Measurements from ENCODE around the gene HUS1.

The HUS1 gene

DNA sequence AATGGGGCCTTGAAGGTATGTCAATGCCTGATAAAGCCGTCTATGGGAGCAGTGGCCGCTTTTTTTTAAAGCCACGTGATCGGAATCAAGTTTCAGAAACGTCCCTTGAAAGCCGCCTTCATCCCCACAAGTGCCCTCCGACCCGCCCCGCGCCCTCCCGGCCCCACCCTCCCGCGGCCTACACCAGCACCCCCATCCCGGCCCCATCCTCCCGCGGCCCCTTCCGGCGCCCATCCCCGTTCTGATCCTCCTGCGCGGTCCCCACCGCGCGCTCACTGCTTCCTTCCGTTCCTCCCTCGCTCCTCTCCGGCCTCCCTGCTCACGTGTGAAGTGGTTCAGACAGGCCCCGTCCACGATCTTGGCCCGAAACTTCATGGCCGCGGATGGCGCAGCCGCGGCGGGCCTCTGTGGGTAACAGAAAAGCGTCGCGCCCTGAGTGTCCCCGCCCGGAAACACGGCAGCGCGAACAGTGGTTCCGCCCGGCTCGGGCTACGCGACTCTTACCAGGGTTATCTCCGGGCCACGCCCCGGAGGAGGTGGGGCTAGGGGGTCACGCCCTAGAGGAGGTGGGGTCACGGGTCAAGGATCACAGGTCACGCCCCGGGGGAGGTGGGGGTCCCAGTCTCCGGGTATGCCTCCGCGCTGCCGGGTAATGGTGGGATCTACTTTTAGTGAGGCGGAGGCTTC is at the start of gene HUS1:
HUS1 (minus strand) TSS at position 471 of the 687 bp plus-strand sequence; CDS start at position 375, 96 bp downstream.
- peak within 1 kb of the TSS; percentile 80 to 89 (median 85) for H3K9ac ChIP-seq
- H3K4me3 ChIP-seq: peak within 1 kb of the TSS; percentile 71 to 86 (median 75)
- no peaks in the 10 kb centered on the region for H4K20me1 ChIP-seq
- peak within 1 kb of the TSS; percentile 77 to 100 (median 94) for H3K4me2 ChIP-seq
- no peaks in the 10 kb centered on the region for H3K27me3 ChIP-seq
- peaks cover 40 to 43% (median 41%) of the 10 kb centered on the region in 11 experiments for H3K36me3 ChIP-seq
- peak within 1 kb of the TSS; percentile 75 to 92 (median 86) for H3K27ac ChIP-seq
- TF ChIP-seq Cebpa-rat (IDR thresholded peaks at IDR 0.05): no peak
- H3K9me3 ChIP-seq (replicated peaks in 1 of 11): no peaks in the 10 kb centered on the region
- peaks cover 11 to 21% (median 14%) of the 10 kb centered on the region in 10 experiments for H3K4me1 ChIP-seq

- TF ChIP-seq Cebpa-rat (IDR thresholded peaks at IDR 0.05): no peak
- no peak within 1 kb of the TSS for H3K4me2 ChIP-seq
- no peaks in the 10 kb centered on the region for H3K27me3 ChIP-seq
- H3K36me3 ChIP-seq: no peaks in the 10 kb centered on the region
- no peaks in the 10 kb centered on the region for H4K20me1 ChIP-seq
- H3K4me3 ChIP-seq: no peak within 1 kb of the TSS
- peaks cover 6 to 16% (median 9%) of the 10 kb centered on the region in 11 experiments; a peak in 17 of 22 replicates for H3K9me3 ChIP-seq (replicated peaks in 1 of 11)
- peaks cover 0 to 7% (median 2%) of the 10 kb centered on the region in 10 experiments; a peak in 6 of 20 replicates for H3K4me1 ChIP-seq
- H3K9ac ChIP-seq: no peak within 1 kb of the TSS
- no peak within 1 kb of the TSS for H3K27ac ChIP-seq
Observed at GRCh38 chr7:48028938-48029337, 49.5 kb upstream of the HUS1 start, which contains the start of gene SUN3. TSS of gene SUN3 (minus strand) at chr7:48029107. CDS start at chr7:48028938, 169 bp downstream.

DNA sequence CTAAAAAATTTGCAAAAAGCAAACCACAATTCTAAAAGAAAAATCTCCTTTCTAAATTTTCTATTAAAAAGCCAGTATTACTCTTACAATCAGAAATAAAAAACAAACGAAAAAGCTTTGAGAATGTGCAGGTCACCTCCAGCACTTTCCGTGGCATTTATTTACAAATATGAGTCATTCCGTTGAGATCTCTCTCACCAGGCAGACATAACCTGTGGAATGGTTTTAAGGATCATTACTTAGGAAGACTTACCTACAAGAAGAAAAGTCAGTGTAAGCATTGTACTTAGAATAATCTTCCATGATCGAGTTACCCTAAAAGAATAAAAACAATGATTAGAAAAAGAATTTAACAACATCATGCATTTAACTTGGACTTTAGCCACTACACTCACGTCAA is 46.2 kb upstream of the HUS1 start:
- no peak for TF ChIP-seq Cebpa-rat (IDR thresholded peaks at IDR 0.05)
- Histone ChIP-seq H3K27me3 (no peaks in the 10 kb centered on the region), H3K4me3 (no peak overlapping the region), H3K4me2 (no peak overlapping the region), H3K9ac (no peak overlapping the region), H3K9me3 (replicated peaks in 1 of 11) (peaks cover 14 to 33% (median 22%) of the 10 kb centered on the region in 11 experiments; a peak in 19 of 22 replicates), H3K27ac (no peak overlapping the region), H3K36me3 (no peaks in the 10 kb centered on the region), H3K4me1 (peaks cover 0 to 7% (median 2%) of the 10 kb centered on the region in 10 experiments; a peak in 6 of 20 replicates), H4K20me1 (no peaks in the 10 kb centered on the region)

DNA sequence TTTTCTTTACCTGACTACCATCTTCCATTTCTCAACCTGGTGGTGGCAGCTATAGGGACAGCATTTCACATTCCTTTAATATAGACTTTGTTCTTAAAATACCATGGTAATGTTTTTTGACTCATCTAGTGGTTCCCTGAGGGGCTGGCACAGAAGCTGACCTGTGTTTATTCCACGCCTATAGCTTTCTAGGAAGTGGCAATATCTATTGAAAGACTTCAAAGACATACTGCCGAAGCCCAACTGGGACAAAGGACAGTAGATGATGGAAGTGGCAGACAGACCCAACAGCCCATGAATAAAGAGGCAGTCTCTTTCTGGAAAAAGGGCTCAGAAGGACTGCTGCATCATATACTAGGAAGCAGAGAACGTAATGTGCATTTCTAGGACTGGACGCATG is 38.3 kb upstream of the HUS1 start:
- Histone ChIP-seq H3K27ac (no peak overlapping the region), H3K4me3 (no peak overlapping the region)
- no peak for TF ChIP-seq Cebpa-rat (IDR thresholded peaks at IDR 0.05)

DNA sequence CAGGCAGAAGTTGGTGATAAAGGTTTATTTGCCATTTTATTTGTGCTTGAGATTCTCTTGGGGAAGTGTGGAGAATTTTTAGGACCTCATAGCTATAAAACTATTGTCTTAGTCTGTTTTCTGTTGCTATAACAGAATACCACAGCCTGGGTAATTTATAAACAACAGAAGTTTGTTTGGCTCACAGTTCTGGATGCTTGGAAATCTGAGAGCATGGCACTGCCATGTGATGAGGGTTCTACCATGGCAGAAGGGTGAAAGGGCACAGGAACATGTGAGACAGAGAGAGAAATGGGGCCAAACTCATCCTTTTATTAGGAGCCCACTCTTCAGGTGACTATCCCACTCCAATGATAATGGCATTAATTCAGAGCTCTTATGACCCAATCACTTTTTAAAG is 37.2 kb upstream of the HUS1 start:
- H3K4me3 ChIP-seq: no peak overlapping the region
- H3K27ac ChIP-seq: no peak overlapping the region
- TF ChIP-seq Cebpa-rat (IDR thresholded peaks at IDR 0.05): no peak
- no peaks in the 10 kb centered on the region for H3K27me3 ChIP-seq
- no peak overlapping the region for H3K4me2 ChIP-seq
- no peak overlapping the region for H3K9ac ChIP-seq
- H3K9me3 ChIP-seq (replicated peaks in 1 of 11): peaks cover 0 to 11% (median 5%) of the 10 kb centered on the region in 11 experiments; a peak in 9 of 22 replicates
- peaks cover 0 to 8% (median 3%) of the 10 kb centered on the region in 10 experiments; a peak in 8 of 20 replicates for H3K4me1 ChIP-seq
- H4K20me1 ChIP-seq: no peaks in the 10 kb centered on the region
- no peaks in the 10 kb centered on the region for H3K36me3 ChIP-seq

More for the DNA sequence above, 38.3 kb upstream of the HUS1 start:
- Histone ChIP-seq H3K4me1 (no peaks in the 10 kb centered on the region), H3K9ac (no peak overlapping the region), H3K36me3 (no peaks in the 10 kb centered on the region), H4K20me1 (no peaks in the 10 kb centered on the region), H3K27me3 (no peaks in the 10 kb centered on the region), H3K4me2 (no peak overlapping the region), H3K9me3 (replicated peaks in 1 of 11) (peaks cover 0 to 17% (median 5%) of the 10 kb centered on the region in 11 experiments; a peak in 14 of 22 replicates)

DNA sequence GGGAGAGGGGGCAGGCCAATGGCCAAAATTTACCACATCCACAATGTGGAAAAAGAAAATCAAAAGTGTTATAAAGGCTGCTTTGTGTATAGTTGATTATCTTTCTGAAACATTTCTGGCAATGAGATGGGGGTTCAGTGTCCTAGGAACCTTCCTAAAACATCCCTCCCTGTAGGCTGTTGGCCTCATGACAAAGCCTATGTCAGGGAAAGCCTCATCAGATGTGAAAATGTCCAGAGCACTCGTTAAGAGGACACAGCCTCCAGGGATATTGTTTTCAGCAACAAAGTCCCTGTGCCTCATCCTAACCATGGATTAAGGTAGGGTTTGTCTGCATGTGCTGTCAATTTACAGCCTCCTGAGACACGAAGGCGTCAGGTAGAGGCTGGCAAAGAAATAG is 32.5 kb upstream of the HUS1 start:
- H3K4me1 ChIP-seq: peaks cover 0 to 18% (median 3%) of the 10 kb centered on the region in 10 experiments; a peak in 8 of 20 replicates
- peak overlapping the region in 4 of 11 experiments; percentile 44 to 73 (median 56); a peak in 8 of 22 replicates for H3K4me2 ChIP-seq
- H3K4me3 ChIP-seq: peak overlapping the region in 2 of 10 experiments; percentile 4 to 14; a peak in 1 of 20 replicates
- H4K20me1 ChIP-seq: no peaks in the 10 kb centered on the region
- no peaks in the 10 kb centered on the region; a peak in 2 of 22 replicates for H3K9me3 ChIP-seq (replicated peaks in 1 of 11)
- H3K36me3 ChIP-seq: no peaks in the 10 kb centered on the region
- no peak overlapping the region for H3K9ac ChIP-seq
- peak overlapping the region in 2 of 11 experiments; percentile 3 to 11; a peak in 1 of 22 replicates for H3K27ac ChIP-seq
- TF ChIP-seq Cebpa-rat (IDR thresholded peaks at IDR 0.05): no peak
- no peaks in the 10 kb centered on the region for H3K27me3 ChIP-seq

- H3K4me1 ChIP-seq: peaks cover 0 to 18% (median 3%) of the 10 kb centered on the region in 10 experiments; a peak in 9 of 20 replicates
- TF ChIP-seq Cebpa-rat (IDR thresholded peaks at IDR 0.05): no peak
- H3K4me2 ChIP-seq: peak overlapping the region in 4 of 11 experiments; percentile 44 to 73 (median 56); a peak in 6 of 22 replicates
- H3K4me3 ChIP-seq: peak overlapping the region in 2 of 10 experiments; percentile 4 to 14; a peak in 1 of 20 replicates
- no peaks in the 10 kb centered on the region for H3K36me3 ChIP-seq
- peak overlapping the region in 2 of 11 experiments; percentile 3 to 34; a peak in 2 of 22 replicates for H3K27ac ChIP-seq
- H4K20me1 ChIP-seq: no peaks in the 10 kb centered on the region
- H3K9me3 ChIP-seq (replicated peaks in 1 of 11): no peaks in the 10 kb centered on the region; a peak in 2 of 22 replicates
- no peak overlapping the region for H3K9ac ChIP-seq
- no peaks in the 10 kb centered on the region for H3K27me3 ChIP-seq
Observed at GRCh38 chr7:48011323-48011722, 31.9 kb upstream of the HUS1 start.

DNA sequence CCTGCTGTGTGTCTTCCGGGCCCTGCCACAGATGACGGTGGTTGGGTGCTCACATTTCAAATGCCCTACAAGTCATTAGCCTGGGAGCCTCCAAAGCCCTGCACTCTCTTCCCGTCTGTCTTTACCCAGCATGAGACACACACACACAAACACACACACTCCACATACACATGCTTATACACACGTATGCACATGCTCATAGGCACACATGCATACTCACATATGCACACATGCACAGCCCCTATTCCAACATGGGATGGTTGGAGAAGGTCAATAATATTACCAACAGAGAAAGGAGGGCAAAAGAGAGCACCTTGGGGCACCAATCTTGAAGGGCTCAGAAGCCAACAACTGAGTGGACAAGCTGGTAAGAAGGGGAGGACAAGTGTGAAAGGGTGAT is 30.5 kb upstream of the HUS1 start:
- H3K9ac ChIP-seq: no peak overlapping the region
- no peaks in the 10 kb centered on the region; a peak in 2 of 22 replicates for H3K9me3 ChIP-seq (replicated peaks in 1 of 11)
- H3K4me1 ChIP-seq: peaks cover 4 to 22% (median 9%) of the 10 kb centered on the region in 10 experiments; a peak in 19 of 20 replicates
- no peak overlapping the region for H3K27ac ChIP-seq
- no peaks in the 10 kb centered on the region for H3K36me3 ChIP-seq
- TF ChIP-seq Cebpa-rat (IDR thresholded peaks at IDR 0.05): no peak
- no peaks in the 10 kb centered on the region for H3K27me3 ChIP-seq
- no peak overlapping the region for H3K4me2 ChIP-seq
- H4K20me1 ChIP-seq: no peaks in the 10 kb centered on the region
- H3K4me3 ChIP-seq: no peak overlapping the region

GRCh38 chr7:48009257-48009656 is 29.8 kb upstream of the HUS1 start:
- H3K4me1 ChIP-seq: peaks cover 11 to 29% (median 16%) of the 10 kb centered on the region in 10 experiments
- H3K9me3 ChIP-seq (replicated peaks in 1 of 11): no peaks in the 10 kb centered on the region; a peak in 2 of 22 replicates

More at GRCh38 chr7:48009257-48009656, 29.8 kb upstream of the HUS1 start:
- Histone ChIP-seq H3K27ac (no peak overlapping the region), H3K36me3 (no peaks in the 10 kb centered on the region), H3K27me3 (no peaks in the 10 kb centered on the region), H3K4me2 (no peak overlapping the region), H3K9ac (no peak overlapping the region), H4K20me1 (no peaks in the 10 kb centered on the region), H3K4me3 (no peak overlapping the region)
- TF ChIP-seq Cebpa-rat (IDR thresholded peaks at IDR 0.05): no peak
